Heart left ventricle (tissue), 13 donors: Measurements from ENCODE around the gene AMPD3.

Experiments
- POLR2A ChIP-seq, 2 donors: fragments of 450-650 bp; IDR thresholded peaks; one replicate each; pipeline ENCODE4 v1.6.1; 2017; ENCODE audit warnings: antibody characterized with exemption in 2 of 2, mild to moderate bottlenecking in 2 of 2, moderate library complexity in 2 of 2
- TF ChIP-seq, protein P1 (sequence below), 12 donors: fragments of 200-600 bp; sonication (generic) in 4 of 12; IDR thresholded peaks; one replicate each; pipeline versions ENCODE4 v1.5.0 to v1.8.0; 2018 to 2022; ENCODE audit warnings: antibody characterized with exemption in 12 of 12, mild to moderate bottlenecking in 5 of 12
- donor health status: ischemic (EF 13 %, LVEDD 7.1; RV severe dilation, severe dysfunction).
- donor health status: DM: no; HTN: yes; CAD: no.
- donor health status: DM: no; HTN: no; CAD: no.
- donor health status: ischemic (EF 25% LVEDD 6.9; RV normal size, moderate dysfunction).
- donor health status: ischemic (EF 25% LVEDD 5.7; RV mildly dilated, moderate dysfunction).
- donor health status: ischemic (EF 35%, LVEDD 5.7; RV mildly dilated, moderate dysfunction).
- donor health status: nonischemic (EF 11% LVEDD 7.7; RV severe dilation, severe dysfunction).
- donor health status: DM: yes; HTN: yes; CAD: no.
- donor health status: PGD.
- donor health status: ischemic (EF 29% LVEDD 5.4; RV normal size, mild dysfunction).
- donor health status: nonischemic (EF 23%, LVEDD 6.1; RV moderate dilation, normal function).

DNA sequence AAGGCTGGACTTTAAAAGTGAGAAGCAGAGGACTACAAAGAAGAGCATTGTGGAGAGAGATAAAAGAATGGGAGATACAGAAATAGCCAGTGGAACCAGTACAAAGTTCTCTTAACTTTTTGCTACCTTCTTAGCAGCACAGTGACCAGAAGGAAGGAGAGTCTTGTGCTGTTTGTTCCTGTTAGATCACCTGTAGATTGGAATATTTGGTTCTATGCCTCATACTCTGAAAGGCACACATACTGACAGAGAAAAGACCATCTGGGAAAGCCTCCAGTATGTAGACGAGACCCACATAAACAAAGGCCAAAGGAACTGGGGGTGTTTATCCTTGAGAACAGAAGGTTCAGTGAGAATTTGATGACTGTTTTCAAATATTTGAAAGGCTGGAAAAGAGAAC, 67.2 kb downstream of the AMPD3 start:
- TF ChIP-seq POLR2A (IDR thresholded peaks at IDR 0.05): no peak
- TF ChIP-seq, protein P1, sequence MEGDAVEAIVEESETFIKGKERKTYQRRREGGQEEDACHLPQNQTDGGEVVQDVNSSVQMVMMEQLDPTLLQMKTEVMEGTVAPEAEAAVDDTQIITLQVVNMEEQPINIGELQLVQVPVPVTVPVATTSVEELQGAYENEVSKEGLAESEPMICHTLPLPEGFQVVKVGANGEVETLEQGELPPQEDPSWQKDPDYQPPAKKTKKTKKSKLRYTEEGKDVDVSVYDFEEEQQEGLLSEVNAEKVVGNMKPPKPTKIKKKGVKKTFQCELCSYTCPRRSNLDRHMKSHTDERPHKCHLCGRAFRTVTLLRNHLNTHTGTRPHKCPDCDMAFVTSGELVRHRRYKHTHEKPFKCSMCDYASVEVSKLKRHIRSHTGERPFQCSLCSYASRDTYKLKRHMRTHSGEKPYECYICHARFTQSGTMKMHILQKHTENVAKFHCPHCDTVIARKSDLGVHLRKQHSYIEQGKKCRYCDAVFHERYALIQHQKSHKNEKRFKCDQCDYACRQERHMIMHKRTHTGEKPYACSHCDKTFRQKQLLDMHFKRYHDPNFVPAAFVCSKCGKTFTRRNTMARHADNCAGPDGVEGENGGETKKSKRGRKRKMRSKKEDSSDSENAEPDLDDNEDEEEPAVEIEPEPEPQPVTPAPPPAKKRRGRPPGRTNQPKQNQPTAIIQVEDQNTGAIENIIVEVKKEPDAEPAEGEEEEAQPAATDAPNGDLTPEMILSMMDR (IDR thresholded peaks at IDR 0.05): no peak
